ENCODE results near the gene SUSD1. TPM values are rescaled to one million over a fixed set of nuclear protein-coding genes. Genes with fewer than 3 reads are reported as not detected.
A peak's percentile ranks its signal among the peaks of the same experiment; 100 is the strongest.

Gene SUSD1
- 10 to 100 TPM; 22.7 to 83.0 (median 24.7) TPM for total RNA-seq

DNA sequence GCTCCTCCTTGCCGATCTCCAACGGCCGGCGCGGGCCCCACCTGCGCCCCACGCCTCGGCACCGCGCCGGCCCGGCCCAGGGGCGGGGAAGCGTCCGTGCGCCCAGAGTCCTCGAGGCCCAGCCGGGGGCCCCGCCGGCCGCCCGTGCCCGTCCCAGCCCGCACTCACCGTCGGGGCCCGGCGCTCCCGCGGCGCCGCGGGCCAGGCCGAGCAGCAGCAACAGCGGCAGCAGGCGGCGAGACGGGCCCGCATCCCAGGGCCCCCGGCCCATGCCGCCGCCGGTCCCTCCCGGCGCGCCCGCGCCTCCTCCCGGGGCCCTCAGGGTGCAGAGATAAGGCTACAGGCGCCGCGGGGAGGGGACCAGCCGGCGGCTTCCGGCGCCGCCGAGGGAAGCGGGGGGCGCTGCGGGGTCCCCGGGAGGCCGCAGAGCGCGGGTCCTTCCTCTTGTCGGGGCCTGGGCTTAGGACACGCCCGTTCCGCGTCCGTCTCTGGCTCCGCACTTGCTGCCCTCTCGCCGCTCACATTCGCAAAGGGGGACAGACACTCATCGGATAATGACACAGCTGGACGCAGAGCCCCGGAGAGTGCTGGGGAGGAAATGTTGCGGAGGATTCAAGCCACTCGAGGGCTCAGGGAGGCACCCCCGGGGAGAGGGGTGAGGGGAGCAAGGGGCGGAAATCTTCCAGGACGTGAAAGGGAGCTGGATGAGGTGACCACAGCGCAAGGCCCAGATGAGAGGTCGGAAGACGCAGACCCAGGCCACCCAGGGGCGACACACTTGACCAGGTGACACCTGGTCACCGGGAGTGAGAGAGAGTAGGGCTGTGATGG is at the start of gene SUSD1:
Gene SUSD1, minus strand, starts transcription at position 333 of the 831 bp plus-strand sequence. Its CDS starts 62 bp downstream, at position 271.
- peak within 1 kb of the TSS; percentile 85 to 92 (median 90) for H3K27ac ChIP-seq
- H3K9me3 ChIP-seq: no peaks in the 10 kb centered on the region
- H3K36me3 ChIP-seq: no peaks in the 10 kb centered on the region
- no peaks in the 10 kb centered on the region for H3K27me3 ChIP-seq
- WGBS, 2 donors (ENCODE audit: low coverage in 1 of 2): 5% methylated on average over 39 of the region's 88 CpGs; no CpG with 5 or more reads in 1 of the 2 donors
- in situ Hi-C loops (cut with MboI; ENCODE audit: low pct_ligation_motif_present in 1 of 4, low pct_unique_long_range_greater_than_20kb in 1 of 4, low sequenced_read_pairs in 3 of 4) (no loop called here), intact Hi-C loops (cut with DNase I; ENCODE audit: low total_unique reads) (no loop called here)
- peak; percentile 36 for TF ChIP-seq POLR2A (IDR thresholded peaks at IDR 0.05)
- TF ChIP-seq, protein P1, sequence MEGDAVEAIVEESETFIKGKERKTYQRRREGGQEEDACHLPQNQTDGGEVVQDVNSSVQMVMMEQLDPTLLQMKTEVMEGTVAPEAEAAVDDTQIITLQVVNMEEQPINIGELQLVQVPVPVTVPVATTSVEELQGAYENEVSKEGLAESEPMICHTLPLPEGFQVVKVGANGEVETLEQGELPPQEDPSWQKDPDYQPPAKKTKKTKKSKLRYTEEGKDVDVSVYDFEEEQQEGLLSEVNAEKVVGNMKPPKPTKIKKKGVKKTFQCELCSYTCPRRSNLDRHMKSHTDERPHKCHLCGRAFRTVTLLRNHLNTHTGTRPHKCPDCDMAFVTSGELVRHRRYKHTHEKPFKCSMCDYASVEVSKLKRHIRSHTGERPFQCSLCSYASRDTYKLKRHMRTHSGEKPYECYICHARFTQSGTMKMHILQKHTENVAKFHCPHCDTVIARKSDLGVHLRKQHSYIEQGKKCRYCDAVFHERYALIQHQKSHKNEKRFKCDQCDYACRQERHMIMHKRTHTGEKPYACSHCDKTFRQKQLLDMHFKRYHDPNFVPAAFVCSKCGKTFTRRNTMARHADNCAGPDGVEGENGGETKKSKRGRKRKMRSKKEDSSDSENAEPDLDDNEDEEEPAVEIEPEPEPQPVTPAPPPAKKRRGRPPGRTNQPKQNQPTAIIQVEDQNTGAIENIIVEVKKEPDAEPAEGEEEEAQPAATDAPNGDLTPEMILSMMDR (IDR thresholded peaks at IDR 0.05): no peak
- peak in 1 of 3 donors; percentile 19 for TF ChIP-seq POLR2AphosphoS5 (IDR thresholded peaks at IDR 0.05)
- no peak for TF ChIP-seq EP300 (IDR thresholded peaks at IDR 0.05; ENCODE audit: low read depth)
- peak; percentile 51 for DNase-seq
- peaks cover 6 to 64% (median 33%) of the 10 kb centered on the region in 4 donors for H3K4me1 ChIP-seq
- H3K4me3 ChIP-seq: peak within 1 kb of the TSS; percentile 56 to 74 (median 66)

DNA sequence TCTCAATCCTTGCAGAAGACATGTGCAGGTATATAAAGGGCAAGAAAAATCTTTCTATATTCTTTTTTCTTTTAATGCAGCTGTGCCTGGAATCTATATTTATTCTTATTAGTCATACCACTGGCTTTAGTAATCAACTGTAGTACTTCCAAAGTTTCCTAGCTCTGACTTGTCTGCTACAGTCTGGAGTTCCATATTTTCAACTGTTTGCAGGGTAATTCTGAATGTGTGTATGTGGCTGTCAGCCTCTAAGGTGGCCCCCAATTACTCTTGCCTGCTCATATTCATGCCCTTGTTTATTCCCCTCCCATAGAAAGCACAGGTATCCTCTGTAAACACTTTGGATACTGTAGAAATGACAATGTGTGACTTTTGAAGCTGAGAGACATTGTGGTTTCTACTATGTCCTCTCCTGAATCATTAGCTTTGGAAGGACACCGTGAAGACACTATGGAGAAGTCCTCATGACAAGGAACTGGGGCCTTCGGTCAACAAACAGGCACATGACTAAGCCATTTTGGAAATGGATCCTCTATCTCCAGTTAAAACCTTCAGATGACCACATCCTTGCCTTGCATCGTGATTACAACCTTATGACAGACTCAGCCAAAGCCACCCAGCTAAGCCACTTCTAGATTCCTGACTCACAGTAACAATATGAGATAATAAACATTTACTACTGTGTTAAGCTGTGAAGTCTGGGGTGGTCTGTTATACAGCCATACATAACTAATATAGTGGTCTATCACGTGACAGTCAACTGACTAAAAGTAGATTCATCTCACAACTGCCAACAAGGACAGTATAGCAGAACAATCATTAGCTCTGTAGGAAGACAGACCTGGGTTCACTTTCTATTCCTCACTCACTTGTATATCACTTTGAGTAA is 49.5 kb upstream of the SUSD1 start:
- no peak overlapping the region for H3K4me3 ChIP-seq
- no peak overlapping the region for H3K27ac ChIP-seq
- DNase-seq: no peak
- WGBS, 2 donors (ENCODE audit: low coverage in 1 of 2): 84% methylated on average over 4 of the region's 4 CpGs; no CpG with 5 or more reads in 1 of the 2 donors
- in situ Hi-C loops (cut with MboI; ENCODE audit: low pct_ligation_motif_present in 1 of 4, low pct_unique_long_range_greater_than_20kb in 1 of 4, low sequenced_read_pairs in 3 of 4): no loop called here
- H3K27me3 ChIP-seq: no peaks in the 10 kb centered on the region
- intact Hi-C loops (cut with DNase I; ENCODE audit: low total_unique reads): no loop called here
- peaks cover 0 to 62% (median 19%) of the 10 kb centered on the region in 4 donors for H3K36me3 ChIP-seq
- TF ChIP-seq, protein P1 (IDR thresholded peaks at IDR 0.05): no peak
- TF ChIP-seq POLR2AphosphoS5 (IDR thresholded peaks at IDR 0.05): no peak
- TF ChIP-seq EP300 (IDR thresholded peaks at IDR 0.05; ENCODE audit: low read depth): no peak
- H3K4me1 ChIP-seq: no peaks in the 10 kb centered on the region
- H3K9me3 ChIP-seq: no peaks in the 10 kb centered on the region

DNA sequence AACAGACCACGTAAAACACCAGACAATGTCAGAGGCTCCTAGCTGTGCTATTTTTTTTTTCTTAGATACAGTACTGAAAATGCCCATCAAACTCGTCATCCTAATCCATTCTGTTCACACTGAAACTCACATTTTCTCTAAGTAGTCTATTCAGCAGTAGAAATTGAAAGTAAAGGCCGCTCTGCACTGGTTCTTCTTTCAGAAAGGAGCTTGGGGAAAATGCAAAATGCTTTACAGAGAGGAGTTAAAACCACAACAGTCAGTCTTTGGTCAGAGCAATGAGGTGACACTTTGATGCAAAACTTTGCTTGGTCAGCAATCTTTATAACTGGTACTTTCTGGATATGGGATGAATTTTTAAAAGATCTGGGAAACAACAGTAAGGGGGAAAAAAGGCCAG is 43.8 kb upstream of the SUSD1 start:
- Histone ChIP-seq H3K36me3 (peaks cover 0 to 44% (median 12%) of the 10 kb centered on the region in 4 donors), H3K4me3 (no peak overlapping the region), H3K27me3 (no peaks in the 10 kb centered on the region), H3K9me3 (no peaks in the 10 kb centered on the region), H3K4me1 (no peaks in the 10 kb centered on the region), H3K27ac (no peak overlapping the region)
- TF ChIP-seq POLR2AphosphoS5 (IDR thresholded peaks at IDR 0.05) (no peak), EP300 (IDR thresholded peaks at IDR 0.05; ENCODE audit: low read depth) (no peak), POLR2A (IDR thresholded peaks at IDR 0.05) (no peak)
- TF ChIP-seq, protein P1 (IDR thresholded peaks at IDR 0.05): no peak
- WGBS, 2 donors (ENCODE audit: low coverage in 1 of 2): 62 to 72% methylated on average over 3 of the region's 3 CpGs
- DNase-seq: no peak
- intact Hi-C loops (cut with DNase I; ENCODE audit: low total_unique reads): no loop called here
- in situ Hi-C loops (cut with MboI; ENCODE audit: low pct_ligation_motif_present in 1 of 4, low pct_unique_long_range_greater_than_20kb in 1 of 4, low sequenced_read_pairs in 3 of 4): no loop called here

DNA sequence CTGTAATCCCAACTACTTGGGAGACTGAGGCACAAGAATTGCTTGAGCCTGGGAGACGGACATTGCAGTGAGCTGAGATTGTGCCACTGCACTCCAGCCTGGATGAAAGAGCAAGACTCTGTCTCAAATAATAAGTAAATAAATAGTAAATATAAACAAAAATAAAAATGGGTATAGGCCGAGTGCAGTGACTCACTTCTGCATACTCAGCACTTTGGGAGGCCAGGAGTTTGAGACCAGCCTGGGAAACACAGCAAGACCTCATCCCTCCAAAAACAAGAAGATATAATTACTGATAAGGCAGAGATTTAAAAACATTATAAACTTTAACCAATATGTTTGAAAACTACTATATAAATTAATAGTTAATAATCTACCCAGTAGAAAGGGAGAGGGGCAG is 37.8 kb upstream of the SUSD1 start:
- in situ Hi-C loops (cut with MboI; ENCODE audit: low pct_ligation_motif_present in 1 of 4, low pct_unique_long_range_greater_than_20kb in 1 of 4, low sequenced_read_pairs in 3 of 4) (no loop called here), intact Hi-C loops (cut with DNase I; ENCODE audit: low total_unique reads) (no loop called here)
- H3K36me3 ChIP-seq: peaks cover 0 to 33% (median 2%) of the 10 kb centered on the region in 4 donors
- no peak for DNase-seq
- H3K4me3 ChIP-seq: no peak overlapping the region
- H3K27ac ChIP-seq: no peak overlapping the region
- H3K9me3 ChIP-seq: peaks cover 0 to 2% of the 10 kb centered on the region in 2 donors
- TF ChIP-seq EP300 (IDR thresholded peaks at IDR 0.05; ENCODE audit: low read depth) (no peak), POLR2AphosphoS5 (IDR thresholded peaks at IDR 0.05) (no peak), POLR2A (IDR thresholded peaks at IDR 0.05) (no peak)
- TF ChIP-seq, protein P1 (IDR thresholded peaks at IDR 0.05): no peak
- no peaks in the 10 kb centered on the region for H3K4me1 ChIP-seq
- WGBS, 2 donors (ENCODE audit: low coverage in 1 of 2): 91 to 100% methylated on average over 1 to 2 of the region's 2 CpGs
- no peaks in the 10 kb centered on the region for H3K27me3 ChIP-seq

Data from transverse colon (tissue), 4 donors.